Sigmoid colon (tissue), 7 donors: ENCODE measurements around the gene TIMP2. TPM values are rescaled to one million over a fixed set of nuclear protein-coding genes. Genes with fewer than 3 reads are reported as not detected.
A peak's percentile ranks its signal among the peaks of the same experiment; 100 is the strongest.

Experiments used
- DNase-seq: peaks from one replicate; pipeline ENCODE4 v3.0.0-alpha.2; 2019
- H3K27ac ChIP-seq, 4 donors: fragments of 200-600 bp; sonication (generic); one replicate each; pipeline ENCODE4 v1.5.1; 2016 to 2019; ENCODE audit warnings: mild to moderate bottlenecking in 1 of 4
- H3K27me3 ChIP-seq, 3 donors: fragments of 200-600 bp; sonication (generic); one replicate each; pipeline ENCODE4 v1.5.1; 2019; ENCODE audit warnings: mild to moderate bottlenecking in 1 of 3
- H3K36me3 ChIP-seq, 4 donors: fragments of 200-600 bp; sonication (generic); one replicate each; pipeline ENCODE4 v1.5.1; 2016 to 2019
- H3K4me1 ChIP-seq, 4 donors: fragments of 200-600 bp; sonication (generic); one replicate each; pipeline ENCODE4 v1.5.1; 2017 to 2019
- H3K4me3 ChIP-seq, 4 donors: fragments of 200-600 bp; sonication (generic); one replicate each; pipeline ENCODE4 v1.5.1; 2017 to 2019; ENCODE audit warnings: mild to moderate bottlenecking in 2 of 4, moderate library complexity in 1 of 4
- H3K9me3 ChIP-seq, 4 donors: fragments of 200-600 bp in 3 of 4; sonication (generic) in 3 of 4; one replicate each; pipeline versions ENCODE4 v1.5.1 to v1.6.1; 2013 to 2019
- CTCF ChIP-seq, 4 experiments: fragments of 450-650 bp in 3 of 4; fragments of 200-600 bp in 1 of 4; IDR thresholded peaks; one replicate each; pipeline ENCODE4 v1.5.1; 2016 to 2019; ENCODE audit warnings: antibody characterized with exemption in 4 of 4, mild to moderate bottlenecking in 3 of 4, moderate library complexity in 2 of 4
- EP300 ChIP-seq, 4 donors: sonication (generic); formaldehyde crosslinking; IDR thresholded peaks; one replicate each; pipeline ENCODE4 v1.6.1; 2017; ENCODE audit warnings: antibody characterized with exemption in 4 of 4
- POLR2A ChIP-seq, 2 donors: fragments of 450-650 bp; IDR thresholded peaks; one replicate each; pipeline ENCODE4 v1.6.1; 2016; ENCODE audit warnings: antibody characterized with exemption in 2 of 2, mild to moderate bottlenecking in 2 of 2, moderate library complexity in 2 of 2
- POLR2AphosphoS5 ChIP-seq, 4 donors: sonication (generic); formaldehyde crosslinking; IDR thresholded peaks; one replicate each; pipeline ENCODE4 v1.6.1; 2017; ENCODE audit warnings: antibody characterized with exemption in 4 of 4
- WGBS, 2 donors: extraction: QIAGEN DNeasy Blood & Tissue Kit; methylation state at CpG; one replicate each; pipeline ENCODE4 v1.1.7; 2013; 5-methylcytosine and 5-hydroxymethylcytosine counted together
- intact Hi-C: fragments of 100-400 bp; cut with DNase I; formaldehyde crosslinking; loops from one replicate; pipeline ENCODE4 v1.15.1; 2023
- polyA plus RNA-seq, 3 donors: library from polyadenylated mRNA; stranded (reverse); fragments of 200-250 nt; gene quantifications; one replicate each; pipeline ENCODE4 v1.2.3, GENCODE V29; 2013
- total RNA-seq, 4 donors: library from RNA; depleted of rRNA; stranded (reverse); fragments of >200 nt; gene quantifications; one replicate each; pipeline ENCODE4 v1.1.0, GENCODE V29; 2016
- donor health status: healthy with polysubstance abuse.
- donor health status: Bipolar disorder and iron deficiency.
- donor health status: healthy.

Gene TIMP2
- total and polyA plus RNA-seq, 7 donors: 16.4 to 227 (median 142) TPM

- Histone ChIP-seq H3K4me1 (peaks cover 0 to 71% (median 66%) of the 10 kb centered on the region in 4 donors), H3K36me3 (no peaks in the 10 kb centered on the region), H3K4me3 (peak overlapping the region; percentile 60 to 93 (median 80)), H3K27ac (peak overlapping the region; percentile 97 to 100 (median 99)), H3K27me3 (no peaks in the 10 kb centered on the region), H3K9me3 (no peaks in the 10 kb centered on the region)
- DNase-seq: no peak
- TF ChIP-seq POLR2AphosphoS5 (IDR thresholded peaks at IDR 0.05): no peak
- TF ChIP-seq POLR2A (IDR thresholded peaks at IDR 0.05): no peak
- no peak for TF ChIP-seq CTCF (IDR thresholded peaks at IDR 0.05)
- TF ChIP-seq EP300 (IDR thresholded peaks at IDR 0.05): no peak
- intact Hi-C loops: loop anchor here (2.0 to 5.0 kb wide), 2 partner anchors 40 to 56 kb away; no protein-coding TSS in a partner anchor
- WGBS, 2 donors: 70 to 83% methylated on average over 11 to 12 of the region's 13 CpGs
Measured at GRCh38 chr17:78922816-78923498, 2.2 kb downstream of the TIMP2 start.

- Histone ChIP-seq H3K4me3 (peak overlapping the region in 2 of 4 donors; percentile 85 to 93), H3K4me1 (peaks cover 0 to 83% (median 76%) of the 10 kb centered on the region in 4 donors), H3K27me3 (no peaks in the 10 kb centered on the region), H3K27ac (peak overlapping the region; percentile 97 to 100 (median 99)), H3K9me3 (no peaks in the 10 kb centered on the region), H3K36me3 (no peaks in the 10 kb centered on the region)
- 77 to 87% methylated on average over 8 of the region's 8 CpGs for WGBS, 2 donors
- TF ChIP-seq POLR2AphosphoS5 (IDR thresholded peaks at IDR 0.05): peak in 2 of 4 donors; percentile 26 to 31
- no peak for TF ChIP-seq POLR2A (IDR thresholded peaks at IDR 0.05)
- DNase-seq: peak; percentile 89
- intact Hi-C loops: loop anchor here (5.0 kb wide), 1 partner anchor 54 kb away; no protein-coding TSS in a partner anchor
Measured at GRCh38 chr17:78921437-78921971, 3.7 kb downstream of the TIMP2 start.

DNA sequence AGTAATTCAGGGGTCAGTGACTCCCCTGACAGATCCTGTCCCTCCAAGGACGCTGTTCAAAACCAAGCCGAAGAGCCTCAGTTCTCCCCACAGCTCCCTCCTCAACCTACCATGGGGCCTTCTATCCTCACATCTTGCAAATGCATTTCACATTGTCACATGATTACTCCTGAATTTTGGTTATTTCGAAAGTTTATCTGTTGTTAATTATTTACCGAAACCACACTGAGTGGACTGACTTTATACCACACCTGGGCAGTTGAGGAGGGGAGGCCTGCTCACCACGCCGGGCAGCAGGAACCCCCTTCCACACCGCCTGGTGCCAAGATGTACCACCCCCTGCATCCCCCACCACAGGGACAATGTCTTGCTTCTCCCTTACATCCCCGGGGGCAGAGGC, 4.7 kb downstream of the TIMP2 start:
- no peaks in the 10 kb centered on the region for H3K36me3 ChIP-seq
- 63 to 78% methylated on average over 8 of the region's 8 CpGs for WGBS, 2 donors
- intact Hi-C loops: loop anchor here (5.0 kb wide), 1 partner anchor 53 kb away; no protein-coding TSS in a partner anchor
- peaks cover 0 to 86% (median 80%) of the 10 kb centered on the region in 4 donors for H3K4me1 ChIP-seq
- H3K27me3 ChIP-seq: no peaks in the 10 kb centered on the region
- H3K9me3 ChIP-seq: no peaks in the 10 kb centered on the region
- no peak for DNase-seq
- TF ChIP-seq POLR2A (IDR thresholded peaks at IDR 0.05): no peak
- TF ChIP-seq EP300 (IDR thresholded peaks at IDR 0.05): no peak
- no peak for TF ChIP-seq POLR2AphosphoS5 (IDR thresholded peaks at IDR 0.05)
- TF ChIP-seq CTCF (IDR thresholded peaks at IDR 0.05): no peak
- peak overlapping the region; percentile 97 to 100 (median 99) for H3K27ac ChIP-seq
- H3K4me3 ChIP-seq: no peak overlapping the region

DNA sequence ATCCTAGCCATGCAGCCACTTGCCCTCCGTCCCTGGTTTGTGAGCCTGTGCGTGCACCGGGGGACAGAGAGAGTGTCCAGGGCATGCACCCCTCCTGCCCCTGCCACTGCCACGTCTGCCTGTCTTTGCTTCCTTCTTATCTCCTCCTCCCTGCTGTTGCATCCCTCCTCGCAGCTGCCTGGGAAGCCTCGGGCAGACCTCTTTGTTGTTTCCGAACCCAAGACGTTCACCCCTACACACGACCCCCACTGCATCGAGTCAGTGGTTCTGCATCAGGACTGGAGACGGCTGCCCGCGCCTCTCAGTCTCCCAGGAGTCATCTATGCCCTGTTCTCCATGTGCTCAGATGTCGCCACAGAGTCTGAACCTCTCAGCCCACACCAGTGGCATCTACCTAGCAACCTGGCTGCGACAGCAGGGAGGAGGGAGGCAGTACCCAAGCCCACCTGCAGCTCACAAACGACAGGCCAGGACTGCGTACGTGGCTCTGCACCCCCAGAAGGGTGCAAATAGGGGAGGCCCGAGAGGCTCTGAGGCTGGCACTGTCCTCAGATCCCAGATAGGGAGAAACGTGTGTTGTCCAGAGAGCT, 5.2 kb downstream of the TIMP2 start:
- 81 to 86% methylated on average over 20 of the region's 20 CpGs for whole genome bisulfite sequencing, 2 donors
- peaks cover 0 to 91% (median 85%) of the 10 kb centered on the region in 4 donors for H3K4me1 ChIP-seq
- intact Hi-C loops: loop anchor here (5.0 kb wide), 1 partner anchor 53 kb away; no protein-coding TSS in a partner anchor

More for the DNA sequence above, 5.2 kb downstream of the TIMP2 start:
- TF ChIP-seq EP300 (IDR thresholded peaks at IDR 0.05): no peak
- TF ChIP-seq CTCF (IDR thresholded peaks at IDR 0.05): no peak
- no peak for TF ChIP-seq POLR2AphosphoS5 (IDR thresholded peaks at IDR 0.05)
- no peak for TF ChIP-seq POLR2A (IDR thresholded peaks at IDR 0.05)
- Histone ChIP-seq H3K27me3 (no peaks in the 10 kb centered on the region), H3K36me3 (no peaks in the 10 kb centered on the region), H3K27ac (peak overlapping the region; percentile 97 to 100 (median 99)), H3K4me3 (no peak overlapping the region), H3K9me3 (no peaks in the 10 kb centered on the region)
- DNase-seq: no peak
